ENCODE measurements around the gene DRICH1.
"Not testable (repeated sequence)": the region's sequence is repeated elsewhere in the genome, so short reads cannot be mapped to it uniquely, and the experiment has no call there.

DNA sequence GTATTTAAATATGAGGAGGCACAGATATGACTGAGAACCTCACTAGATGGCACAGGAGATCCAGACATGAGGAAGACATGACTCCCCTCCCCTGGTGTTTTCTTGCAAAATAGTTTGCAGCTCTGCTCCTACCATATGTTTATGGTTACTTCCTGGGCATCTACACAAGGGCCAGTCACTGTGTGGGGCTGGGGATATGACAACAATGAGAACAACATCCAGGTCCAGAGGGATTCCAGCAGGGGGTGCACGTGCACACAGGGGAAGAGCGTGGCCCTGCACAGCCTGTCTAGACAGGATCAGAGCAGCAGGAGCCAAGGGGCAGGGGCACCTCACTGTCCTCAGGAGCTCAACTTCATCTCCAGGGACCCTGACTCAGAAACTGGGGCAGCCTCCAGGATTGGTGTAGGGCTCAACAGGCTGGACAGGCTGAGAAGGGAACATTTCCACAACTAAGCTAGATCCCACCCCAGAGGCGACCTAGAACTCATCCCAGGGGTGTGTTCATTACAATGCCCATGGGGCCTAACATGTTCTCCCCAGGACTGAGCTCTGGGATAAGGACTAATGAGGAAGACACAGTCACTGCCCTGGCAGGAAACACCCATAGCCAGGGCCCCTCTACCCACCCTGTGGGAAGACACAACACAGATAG lies 4.6 kb downstream of the DRICH1 start:
- TF ChIP-seq, protein P1, sequence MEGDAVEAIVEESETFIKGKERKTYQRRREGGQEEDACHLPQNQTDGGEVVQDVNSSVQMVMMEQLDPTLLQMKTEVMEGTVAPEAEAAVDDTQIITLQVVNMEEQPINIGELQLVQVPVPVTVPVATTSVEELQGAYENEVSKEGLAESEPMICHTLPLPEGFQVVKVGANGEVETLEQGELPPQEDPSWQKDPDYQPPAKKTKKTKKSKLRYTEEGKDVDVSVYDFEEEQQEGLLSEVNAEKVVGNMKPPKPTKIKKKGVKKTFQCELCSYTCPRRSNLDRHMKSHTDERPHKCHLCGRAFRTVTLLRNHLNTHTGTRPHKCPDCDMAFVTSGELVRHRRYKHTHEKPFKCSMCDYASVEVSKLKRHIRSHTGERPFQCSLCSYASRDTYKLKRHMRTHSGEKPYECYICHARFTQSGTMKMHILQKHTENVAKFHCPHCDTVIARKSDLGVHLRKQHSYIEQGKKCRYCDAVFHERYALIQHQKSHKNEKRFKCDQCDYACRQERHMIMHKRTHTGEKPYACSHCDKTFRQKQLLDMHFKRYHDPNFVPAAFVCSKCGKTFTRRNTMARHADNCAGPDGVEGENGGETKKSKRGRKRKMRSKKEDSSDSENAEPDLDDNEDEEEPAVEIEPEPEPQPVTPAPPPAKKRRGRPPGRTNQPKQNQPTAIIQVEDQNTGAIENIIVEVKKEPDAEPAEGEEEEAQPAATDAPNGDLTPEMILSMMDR (conservative IDR thresholded peaks at IDR 0.05; ENCODE audit: low read depth, low read length): peak; percentile 52
- TF ChIP-seq EZH2 (IDR thresholded peaks at IDR 0.05; ENCODE audit: borderline replicate concordance, low read depth, low read length, poor library complexity, severe bottlenecking): not testable (repeated sequence)

All from A673 (cell line).